ENCODE results near the gene NECAB3.
"Not testable (repeated sequence)": the region's sequence is repeated elsewhere in the genome, so short reads cannot be mapped to it uniquely, and the experiment has no call there.

NECAB3 gene

DNA sequence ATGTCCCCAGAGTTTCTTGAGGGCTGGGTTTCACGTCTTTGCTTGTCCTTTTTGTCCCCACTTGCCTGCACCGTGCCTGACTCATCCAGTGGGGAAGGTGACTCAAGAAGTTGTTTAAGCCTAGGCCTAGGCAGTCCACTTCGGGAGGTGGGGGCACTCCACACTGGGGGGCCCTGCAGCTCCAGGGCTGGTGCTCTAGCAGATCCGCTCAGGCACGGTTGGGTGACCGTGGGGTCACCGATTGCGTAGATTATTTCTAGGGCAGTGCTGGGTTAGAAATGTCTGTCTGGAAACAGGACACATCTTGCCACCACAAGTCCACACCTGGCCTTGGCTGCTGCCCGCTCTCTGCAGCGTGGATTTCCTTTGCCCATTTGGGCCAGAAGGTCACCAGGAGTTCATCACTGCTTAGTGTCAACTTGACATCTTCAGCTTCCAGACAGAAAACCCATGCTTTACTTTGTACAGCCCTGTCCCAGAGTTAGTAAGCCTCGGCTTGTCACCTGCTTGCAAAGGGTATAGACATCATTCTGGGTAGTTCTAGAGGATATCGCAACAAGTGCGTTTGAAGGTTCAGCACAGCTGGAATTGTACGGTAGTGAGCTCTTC lies 25.7 kb downstream of the NECAB3 start:
- no peak for DNase-seq

DNA sequence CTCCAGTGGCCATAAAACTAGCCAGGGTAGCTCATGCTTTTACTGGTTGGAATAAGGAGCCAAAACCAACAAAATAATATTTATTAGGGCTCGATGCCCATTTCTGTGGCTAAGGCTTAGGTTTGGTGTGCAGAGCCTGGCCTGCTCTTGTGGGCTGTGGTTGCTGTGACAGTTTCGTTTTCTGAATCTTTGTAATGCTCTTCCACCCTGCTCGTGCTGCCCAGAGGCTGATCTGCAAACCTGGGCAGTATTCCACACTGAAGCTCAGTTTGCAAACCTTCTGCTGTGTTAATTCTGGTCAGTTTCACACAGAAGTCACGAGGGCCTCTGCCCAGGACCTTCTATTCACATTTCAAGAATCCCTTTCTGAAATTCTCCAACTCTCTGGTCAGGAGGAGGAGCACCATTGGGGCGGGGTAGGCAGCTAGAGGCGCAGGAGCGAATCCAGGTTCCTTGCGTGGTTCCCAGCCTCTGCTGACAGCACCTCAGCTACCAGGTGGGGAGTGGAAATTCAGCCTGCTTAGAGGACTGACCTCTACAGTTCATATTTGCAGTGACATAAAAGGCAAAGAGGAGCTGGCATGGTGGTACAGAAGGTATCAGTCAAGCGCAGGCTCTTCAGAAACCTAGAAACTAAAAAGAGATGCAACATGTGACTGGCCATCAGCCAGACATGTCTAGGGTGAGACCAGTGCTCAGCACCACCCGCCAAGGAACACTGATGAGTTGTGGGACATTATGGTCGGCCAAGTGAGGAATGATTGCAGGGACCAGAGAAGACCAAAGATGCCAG lies 26.4 kb downstream of the NECAB3 start:
- no peak for DNase-seq

DNA sequence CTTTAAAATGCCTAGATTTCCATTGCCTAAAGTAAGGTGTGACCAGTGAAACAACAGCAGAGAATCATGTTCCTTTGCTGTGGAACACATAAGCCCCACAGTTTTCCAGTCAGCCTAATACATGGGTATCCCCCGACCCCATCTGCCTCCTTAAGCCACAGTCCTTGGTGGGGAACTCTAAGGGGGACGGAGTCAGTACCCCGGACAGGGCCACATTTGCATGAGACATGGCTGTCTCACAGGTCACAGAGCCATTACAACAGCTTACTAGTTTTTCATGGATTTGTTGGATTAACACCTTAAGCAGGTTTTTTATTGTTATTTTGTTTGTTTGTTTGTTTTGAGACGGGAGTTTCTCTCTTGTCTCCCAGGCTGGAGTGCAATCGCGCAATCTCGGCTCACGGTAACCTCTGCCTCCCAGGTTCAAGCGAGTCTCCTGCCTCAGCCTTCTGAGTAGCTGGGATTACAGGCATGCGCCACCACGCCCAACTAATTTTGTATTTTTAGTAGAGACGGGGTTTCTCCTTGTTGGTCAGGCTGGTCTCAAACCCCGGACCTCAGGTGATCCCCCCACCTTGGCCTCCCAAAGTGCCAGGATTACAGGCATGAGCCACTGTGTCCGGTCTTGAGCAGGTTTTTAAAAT lies 27.1 kb downstream of the NECAB3 start:
- DNase-seq = not testable (repeated sequence)

DNA sequence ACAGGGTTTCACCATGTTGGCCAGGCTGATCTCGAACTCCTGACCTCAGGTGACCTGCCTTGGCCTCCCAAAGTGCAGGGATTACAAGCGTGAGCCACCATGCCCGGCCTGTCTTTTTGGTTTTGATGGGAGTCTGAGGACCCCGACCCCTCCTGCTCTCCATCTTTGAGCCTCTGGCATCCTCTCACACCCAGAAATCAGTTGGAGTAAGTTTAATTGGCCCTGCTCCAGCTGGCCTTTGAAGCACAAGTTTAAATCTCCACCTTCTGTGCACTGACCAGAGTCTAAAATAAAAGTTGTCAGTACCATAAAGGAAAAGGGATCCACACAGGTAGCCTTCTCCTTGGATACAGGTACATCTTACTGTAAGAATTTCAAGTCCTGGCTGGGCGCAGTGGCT lies 28.0 kb downstream of the NECAB3 start:
- DNase-seq = no peak

DNA sequence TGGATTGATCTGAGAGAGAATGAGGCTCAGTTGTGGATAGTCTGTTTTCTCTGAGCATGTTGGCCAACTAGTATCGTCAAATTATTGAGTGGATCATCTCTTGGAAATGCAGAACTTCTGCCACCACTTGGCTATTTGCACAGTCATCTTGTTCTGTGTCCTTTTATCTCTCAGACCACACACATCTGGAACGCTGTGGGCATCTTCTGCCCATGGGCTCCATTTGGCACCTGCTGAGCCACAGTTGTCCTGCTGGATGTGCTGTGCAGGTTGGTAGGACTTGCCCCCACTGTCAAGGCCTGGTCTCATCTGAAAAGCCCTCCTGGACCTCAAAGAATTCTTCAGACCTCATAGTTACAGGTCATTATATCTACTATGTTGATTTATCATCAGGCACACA lies 28.8 kb downstream of the NECAB3 start:
- DNase-seq = no peak

DNA sequence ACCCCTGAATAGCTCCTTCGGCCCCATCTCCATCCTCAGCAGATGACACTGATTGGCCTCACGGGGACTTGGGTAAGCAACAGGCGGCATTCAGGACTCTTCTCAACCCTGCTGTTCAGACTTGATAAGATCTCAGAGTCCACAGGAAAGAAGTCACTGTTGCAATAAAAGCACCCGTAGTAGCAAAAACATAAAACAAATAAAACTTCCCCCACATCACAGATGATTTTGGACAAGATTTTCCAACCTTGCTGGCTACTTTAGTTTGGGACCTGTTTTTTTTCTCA lies 29.2 kb downstream of the NECAB3 start:
- no peak for DNase-seq

DNA sequence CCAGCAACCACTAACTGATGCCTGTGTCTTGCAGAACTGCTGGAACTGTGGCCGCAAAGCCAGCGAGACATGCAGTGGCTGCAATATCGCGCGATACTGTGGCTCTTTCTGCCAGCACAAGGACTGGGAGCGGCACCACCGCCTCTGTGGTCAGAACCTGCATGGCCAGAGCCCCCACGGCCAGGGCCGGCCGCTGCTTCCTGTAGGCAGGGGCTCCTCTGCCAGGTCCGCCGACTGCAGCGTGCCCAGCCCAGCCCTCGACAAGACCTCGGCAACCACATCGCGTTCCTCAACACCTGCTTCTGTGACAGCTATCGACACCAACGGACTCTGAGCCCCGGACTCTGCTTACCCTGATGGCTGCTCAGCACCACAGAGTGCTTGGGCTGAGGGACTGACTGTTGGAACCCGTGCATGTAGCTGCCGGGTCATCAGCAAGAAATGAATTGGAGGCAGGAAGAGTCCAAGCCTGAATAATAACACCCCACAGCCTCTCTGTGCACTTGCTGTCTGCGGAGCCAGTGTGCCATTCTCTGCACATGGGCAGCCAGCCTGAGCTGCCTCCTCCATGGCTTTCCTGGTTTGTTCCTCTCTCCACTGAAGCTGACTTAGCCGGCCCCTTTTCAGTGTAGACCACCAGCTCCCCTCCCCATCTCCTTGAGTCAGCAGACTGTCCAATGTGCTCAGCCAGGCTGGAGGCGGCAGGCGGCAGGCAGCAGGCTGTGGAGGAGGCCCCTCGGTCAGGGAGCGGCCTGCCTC lies 29.7 kb downstream of the NECAB3 start:
- no peak for DNase-seq

DNA sequence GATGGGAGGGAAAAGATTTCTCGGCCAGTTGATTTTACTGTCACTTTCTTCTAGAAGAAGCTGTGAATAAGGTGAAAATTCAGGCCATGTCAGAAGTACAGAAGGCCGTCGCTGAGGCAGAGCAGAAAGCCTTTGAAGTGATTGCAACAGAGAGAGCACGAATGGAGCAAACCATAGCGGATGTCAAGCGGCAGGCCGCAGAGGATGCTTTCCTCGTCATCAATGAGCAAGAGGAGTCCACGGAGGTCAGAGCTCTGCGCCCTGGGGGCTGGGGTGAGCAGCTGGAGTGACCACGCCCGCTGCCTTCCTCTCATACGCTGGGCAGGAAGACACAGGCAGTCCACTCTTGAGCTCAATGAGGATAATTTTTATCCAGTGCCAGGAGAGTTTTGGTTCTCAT lies 33.9 kb downstream of the NECAB3 start:
- no peak for DNase-seq

DNA sequence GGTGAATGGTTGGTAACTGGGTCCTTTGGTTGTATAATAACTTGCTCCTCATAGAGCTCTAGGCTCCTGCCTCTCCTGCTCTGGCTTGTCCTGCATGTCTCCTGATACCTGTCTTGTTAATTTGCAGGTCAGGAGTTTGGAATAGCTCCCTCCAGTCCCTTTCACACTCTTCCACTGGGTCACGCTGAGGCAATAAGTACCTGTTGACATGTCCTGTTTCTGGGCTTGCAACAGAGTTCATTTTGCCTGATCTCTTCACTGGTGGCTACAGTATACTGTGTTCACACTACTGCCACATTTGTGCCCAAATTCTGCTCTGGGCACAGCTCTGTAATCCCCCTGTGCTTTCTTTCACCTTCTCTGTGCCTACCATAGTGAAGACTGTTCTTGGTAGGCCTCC lies 37.5 kb downstream of the NECAB3 start:
- no peak for DNase-seq

DNA sequence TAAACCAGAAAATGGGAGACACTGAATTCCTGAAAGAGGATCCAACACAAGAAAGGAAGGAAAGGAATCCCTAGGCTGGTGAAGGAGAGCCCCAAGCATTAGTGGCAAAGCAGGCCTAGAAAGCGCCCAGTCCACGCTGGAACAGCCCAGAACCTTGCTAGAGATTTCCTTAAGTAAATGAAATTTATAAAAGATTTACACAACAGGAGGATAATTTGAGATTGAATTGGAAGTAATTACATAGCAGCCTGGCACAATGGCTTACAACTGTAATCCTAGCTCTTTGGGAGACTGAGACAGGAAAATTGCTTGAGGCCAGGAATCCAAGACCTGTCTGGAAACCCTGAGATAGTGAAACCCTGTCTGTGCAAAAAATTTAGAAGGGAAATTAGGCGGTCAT lies 38.9 kb downstream of the NECAB3 start:
- no peak for DNase-seq

DNA sequence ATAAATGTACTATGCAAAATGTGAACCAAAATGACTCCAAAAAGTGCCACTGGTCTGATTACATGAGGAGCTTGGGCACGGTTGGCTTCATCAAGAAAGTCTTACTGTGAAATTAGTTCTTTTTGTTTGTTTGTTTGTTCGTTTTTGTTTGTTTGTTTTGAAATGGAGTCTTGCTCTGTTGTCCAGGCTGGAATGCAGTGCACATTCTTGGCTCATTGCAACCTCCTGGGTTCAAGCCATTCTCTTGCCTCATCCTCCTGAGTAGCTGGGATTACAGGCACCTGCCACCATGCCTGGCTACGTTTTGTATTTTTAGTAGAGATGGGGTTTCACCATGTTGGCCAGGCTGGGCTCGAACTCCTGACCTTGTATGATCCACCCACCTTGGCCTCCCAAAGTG lies 42.3 kb downstream of the NECAB3 start:
- not testable (repeated sequence) for DNase-seq

DNA sequence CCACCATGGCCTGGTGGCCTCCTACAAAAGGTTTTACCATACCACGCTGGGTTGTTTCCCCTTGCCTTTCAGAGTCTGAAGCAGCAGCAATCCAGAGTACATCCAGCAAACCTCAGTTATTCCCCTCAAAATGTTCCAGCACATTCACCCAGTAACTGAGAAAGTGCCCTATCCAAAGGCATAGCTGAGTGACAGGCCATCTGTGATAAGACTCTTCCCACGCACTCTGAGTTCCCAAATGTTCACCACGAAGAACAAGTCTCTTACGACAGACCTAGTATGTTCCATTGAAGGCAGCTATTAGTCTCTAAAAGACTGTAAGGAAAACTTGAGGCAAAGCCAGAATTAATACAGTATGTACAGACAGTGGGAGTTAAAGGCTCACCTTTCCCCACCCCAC lies 43.7 kb downstream of the NECAB3 start:
- no peak for DNase-seq

DNA sequence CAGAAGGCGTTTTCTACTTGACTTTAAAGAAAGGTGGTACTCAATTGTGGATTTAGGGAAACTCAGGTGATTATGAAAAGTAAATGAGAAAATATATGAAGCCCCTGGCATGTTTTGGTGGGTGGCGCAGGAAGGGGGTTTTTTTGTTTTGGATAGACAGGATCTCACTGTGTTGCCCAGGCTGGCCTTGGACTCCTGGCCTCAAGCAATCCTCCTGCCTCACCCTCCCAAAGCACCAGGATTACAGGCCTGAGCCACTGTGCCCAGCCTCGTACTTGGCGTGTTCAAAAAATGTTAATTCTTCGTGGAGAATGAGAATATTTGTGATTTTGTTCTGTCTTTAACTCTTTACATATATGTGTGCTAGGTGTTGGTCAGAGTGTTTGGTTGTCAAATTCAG lies 44.2 kb downstream of the NECAB3 start:
- DNase-seq = no peak

DNA sequence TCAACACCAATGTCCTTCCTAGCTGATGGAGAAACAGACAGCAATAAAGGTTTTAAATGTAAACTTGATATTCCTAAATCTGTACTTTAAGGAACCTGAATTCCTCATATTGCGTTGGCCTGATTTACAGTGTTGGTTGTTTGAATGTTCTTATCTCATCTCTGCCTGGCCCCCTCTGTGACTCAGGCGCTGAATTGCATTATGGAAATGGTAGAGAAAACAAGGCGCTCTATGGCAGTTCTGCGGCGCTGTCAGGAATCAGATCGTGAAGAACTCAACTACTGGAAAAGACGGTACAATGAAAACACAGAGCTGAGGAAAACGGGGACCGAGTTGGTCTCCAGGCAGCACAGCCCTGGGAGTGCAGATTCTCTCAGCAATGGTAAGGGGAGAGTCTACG lies 44.7 kb downstream of the NECAB3 start:
- DNase-seq = no peak

DNA sequence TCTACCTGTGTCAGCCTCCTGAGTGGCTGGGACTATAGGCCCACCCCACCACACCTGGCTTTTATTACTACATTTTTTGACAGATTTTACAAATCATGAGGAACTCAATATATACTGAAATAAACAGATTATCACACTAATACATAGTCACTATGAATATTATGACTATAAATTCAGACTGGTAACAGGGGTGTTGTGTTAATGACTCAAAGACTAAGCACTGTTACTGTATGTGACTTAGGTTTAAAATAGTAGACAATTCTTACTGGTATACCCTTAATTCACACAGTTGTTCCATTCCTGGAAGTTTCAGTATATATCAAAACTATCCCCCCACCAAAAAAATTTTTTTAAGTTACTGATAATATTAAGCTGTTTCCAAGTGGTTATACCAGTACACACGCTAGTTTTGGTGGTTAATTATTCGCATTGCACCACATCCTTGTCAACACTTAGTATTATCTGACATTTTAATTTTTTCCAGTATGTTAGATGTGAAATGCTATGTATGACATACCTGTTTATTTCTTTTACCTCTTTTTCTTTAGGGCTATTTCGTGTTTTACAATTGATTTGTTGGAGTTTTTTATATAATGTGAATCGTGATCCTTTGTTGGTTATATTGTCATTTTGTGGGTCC lies 46.5 kb downstream of the NECAB3 start:
- DNase-seq = no peak

DNA sequence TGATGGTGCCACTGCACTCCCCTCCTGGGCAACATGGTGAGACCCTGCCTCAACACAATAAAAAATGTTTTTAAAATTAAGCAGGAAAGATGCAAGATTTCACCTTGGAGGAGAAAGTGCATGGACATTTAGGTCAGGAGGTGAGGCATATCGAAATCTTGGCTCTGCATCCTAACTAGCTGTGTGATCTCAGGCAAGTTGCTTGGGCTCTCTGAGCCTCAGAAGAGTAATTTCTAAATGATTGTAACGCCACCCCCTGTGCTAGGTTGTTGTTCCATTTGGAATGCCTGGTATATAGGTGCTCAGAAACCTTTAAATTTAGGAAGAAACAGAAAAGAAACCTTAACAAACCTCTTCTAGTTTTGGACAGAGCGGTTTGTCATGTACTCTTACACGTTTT lies 48.0 kb downstream of the NECAB3 start:
- DNase-seq = no peak

DNA sequence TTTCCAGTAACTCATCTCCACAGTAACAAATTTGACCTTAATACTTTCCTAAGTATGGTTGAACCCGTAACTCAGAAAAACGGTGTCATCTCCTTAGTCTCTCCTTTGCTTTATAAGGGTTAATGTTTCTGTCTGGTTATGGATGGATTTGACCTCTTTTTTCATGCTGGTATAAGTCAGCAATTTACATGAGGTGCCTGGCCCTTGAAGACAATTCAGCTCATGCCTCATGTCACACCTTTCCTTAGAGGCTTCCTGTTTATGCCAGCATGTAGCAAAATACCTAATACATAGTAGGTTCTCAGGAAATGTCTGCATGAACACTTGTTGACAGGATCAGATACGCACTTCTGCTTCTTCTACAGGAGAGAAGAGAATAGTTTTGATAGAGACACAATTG lies 49.8 kb downstream of the NECAB3 start:
- peak; percentile 68 for DNase-seq

DNA sequence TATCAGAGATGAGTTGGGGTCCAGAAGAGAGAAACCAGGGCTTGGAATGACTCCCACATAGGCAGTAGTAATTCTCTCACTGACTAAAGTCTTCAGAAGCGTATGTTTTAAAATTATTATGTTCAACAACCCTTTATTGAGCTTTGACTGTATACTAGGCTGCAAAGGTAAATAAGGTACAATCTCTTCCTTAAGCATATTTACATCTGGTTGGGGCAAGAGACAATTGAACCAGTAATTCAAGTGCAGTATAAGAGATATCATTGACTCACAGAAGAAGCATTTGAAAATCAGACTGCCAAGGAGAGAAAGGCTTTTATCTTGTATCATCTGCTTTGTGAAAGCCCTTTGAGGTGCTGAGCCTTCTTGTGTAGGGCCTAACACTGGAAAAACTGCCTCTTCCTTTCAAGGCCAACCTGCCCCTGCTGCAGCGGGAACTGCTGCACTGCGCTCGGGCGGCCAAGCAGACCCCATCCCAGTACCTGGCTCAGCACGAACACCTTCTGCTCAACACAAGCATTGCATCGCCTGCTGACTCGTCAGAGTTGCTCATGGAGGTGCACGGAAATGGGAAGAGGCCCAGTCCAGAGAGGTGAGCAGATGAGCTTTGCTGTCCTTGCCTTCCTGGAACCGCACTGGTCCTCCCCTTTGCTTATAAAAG lies 51.4 kb downstream of the NECAB3 start:
- DNase-seq = no peak

DNA sequence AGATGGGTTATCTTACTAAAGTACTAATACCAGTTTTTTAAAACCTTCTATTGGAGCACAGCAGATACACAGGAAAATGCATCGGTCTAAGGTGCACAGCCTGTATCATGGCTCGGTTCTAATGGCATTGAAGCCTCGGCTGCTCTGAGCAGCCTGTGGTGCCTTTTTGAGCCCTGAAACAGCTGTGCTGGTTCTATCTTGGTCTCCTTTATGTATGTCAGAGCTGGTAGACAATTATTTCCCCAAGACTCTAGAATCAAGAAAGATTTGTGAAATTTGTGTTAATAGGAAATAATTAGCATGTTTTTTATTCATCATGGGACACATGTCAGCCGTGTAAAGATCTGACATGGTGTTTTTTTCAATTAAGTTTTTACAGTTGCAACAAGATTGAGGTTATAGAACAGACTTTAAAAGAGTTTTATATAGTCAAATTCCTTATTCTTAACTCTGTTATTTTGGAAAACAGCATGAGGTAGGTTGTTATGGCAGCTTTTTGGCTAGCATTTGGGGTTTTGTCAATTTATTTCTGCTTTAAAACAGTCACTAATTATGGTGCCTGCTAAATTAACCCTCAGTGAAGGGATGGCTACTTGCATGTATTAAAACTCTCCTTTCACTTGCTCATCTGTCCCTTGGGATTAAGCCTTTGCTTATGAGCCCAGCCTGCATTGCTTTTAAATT lies 52.4 kb downstream of the NECAB3 start:
- DNase-seq = no peak

DNA sequence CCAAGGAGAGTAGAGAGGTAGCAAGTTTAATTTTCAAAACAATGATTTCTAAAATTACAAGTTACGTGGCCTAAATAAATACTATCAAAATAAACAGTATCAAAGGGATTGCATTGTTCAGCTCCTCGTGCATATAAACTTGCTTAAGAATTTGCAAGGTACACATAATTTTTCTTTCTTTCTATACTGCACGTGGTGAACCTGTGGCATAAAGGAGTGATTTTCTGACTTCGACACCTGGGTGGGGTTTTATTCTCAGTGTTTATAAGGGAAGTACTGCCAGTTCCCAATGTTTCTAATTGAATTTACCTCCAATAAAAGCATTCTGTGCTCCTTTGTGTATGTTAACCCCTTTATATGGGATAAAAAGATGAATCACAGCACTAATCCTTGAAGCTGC lies 62.2 kb downstream of the NECAB3 start:
- DNase-seq = no peak

DNA sequence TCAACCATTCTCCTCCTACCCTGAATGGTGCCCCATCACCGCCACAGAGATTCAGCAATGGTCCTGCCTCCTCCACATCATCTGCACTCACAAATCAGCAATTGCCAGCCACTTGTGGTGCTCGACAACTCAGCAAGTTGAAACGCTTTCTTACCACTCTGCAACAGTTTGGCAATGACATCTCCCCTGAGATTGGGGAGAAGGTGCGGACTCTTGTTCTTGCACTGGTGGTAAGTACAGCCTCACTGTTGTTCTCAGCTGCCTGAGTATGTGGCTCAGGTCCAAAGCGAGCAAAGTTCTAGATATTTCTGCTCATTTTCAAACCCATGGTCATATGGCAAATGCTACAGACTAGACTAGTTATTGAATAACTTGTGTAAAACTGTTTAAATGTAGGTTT lies 63.1 kb downstream of the NECAB3 start:
- no peak for DNase-seq

DNA sequence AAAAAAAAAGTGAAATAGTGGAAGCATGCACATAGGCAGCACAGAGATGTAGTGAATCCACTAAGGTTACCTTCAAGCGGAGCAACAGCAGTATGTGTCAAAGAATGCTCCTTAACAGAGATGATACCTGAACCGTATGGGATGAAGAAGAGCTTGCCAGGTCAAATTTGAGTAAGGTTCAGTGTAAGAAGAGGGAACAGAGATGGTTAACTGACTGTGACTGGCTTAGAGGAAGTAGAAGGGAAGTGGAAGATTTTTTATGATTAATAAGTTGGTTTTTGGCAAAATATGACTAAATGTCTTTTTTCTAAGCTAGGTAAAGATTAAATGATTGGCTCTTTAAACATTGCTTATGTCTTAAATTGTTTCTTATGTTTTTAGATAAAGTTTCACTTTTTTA lies 64.7 kb downstream of the NECAB3 start:
- DNase-seq = no peak
